ENCODE data around the gene CORIN.

Gene CORIN

GRCh38 chr4:47651231-47651630, 186.6 kb downstream of the CORIN start:
- no peaks in the 10 kb centered on the region for H3F3A ChIP-seq (ENCODE audit: control insufficient read depth, insufficient read depth)

GRCh38 chr4:47650584-47651130, 187.2 kb downstream of the CORIN start:
- Histone ChIP-seq H3K27me3 (ENCODE audit: control insufficient read depth, low read length) (no peaks in the 10 kb centered on the region), H3K9me2 (replicated peaks; ENCODE audit: control insufficient read depth, low read length) (no peaks in the 10 kb centered on the region), H3K9me3 (ENCODE audit: control insufficient read depth, insufficient read depth, low read length) (no peaks in the 10 kb centered on the region), H3K27ac (ENCODE audit: low read depth, low read length) (no peak overlapping the region), H3K79me2 (ENCODE audit: control insufficient read depth, low read length) (no peaks in the 10 kb centered on the region), H3K4me3 (ENCODE audit: low read length) (no peak overlapping the region), H3K4me1 (ENCODE audit: control insufficient read depth, low read length) (0 out of 2 replicates have a peak, but pooled peaks cover 4% of the 10 kb centered on the region), H4K20me1 (ENCODE audit: control insufficient read depth, insufficient read depth, low read depth, low read length) (no peaks in the 10 kb centered on the region), H3K36me3 (ENCODE audit: control insufficient read depth, low read length) (no peaks in the 10 kb centered on the region), H3F3A (ENCODE audit: control insufficient read depth, insufficient read depth) (no peaks in the 10 kb centered on the region), H3K4me2 (ENCODE audit: low read length) (no peak overlapping the region)
- TF ChIP-seq, protein P1, sequence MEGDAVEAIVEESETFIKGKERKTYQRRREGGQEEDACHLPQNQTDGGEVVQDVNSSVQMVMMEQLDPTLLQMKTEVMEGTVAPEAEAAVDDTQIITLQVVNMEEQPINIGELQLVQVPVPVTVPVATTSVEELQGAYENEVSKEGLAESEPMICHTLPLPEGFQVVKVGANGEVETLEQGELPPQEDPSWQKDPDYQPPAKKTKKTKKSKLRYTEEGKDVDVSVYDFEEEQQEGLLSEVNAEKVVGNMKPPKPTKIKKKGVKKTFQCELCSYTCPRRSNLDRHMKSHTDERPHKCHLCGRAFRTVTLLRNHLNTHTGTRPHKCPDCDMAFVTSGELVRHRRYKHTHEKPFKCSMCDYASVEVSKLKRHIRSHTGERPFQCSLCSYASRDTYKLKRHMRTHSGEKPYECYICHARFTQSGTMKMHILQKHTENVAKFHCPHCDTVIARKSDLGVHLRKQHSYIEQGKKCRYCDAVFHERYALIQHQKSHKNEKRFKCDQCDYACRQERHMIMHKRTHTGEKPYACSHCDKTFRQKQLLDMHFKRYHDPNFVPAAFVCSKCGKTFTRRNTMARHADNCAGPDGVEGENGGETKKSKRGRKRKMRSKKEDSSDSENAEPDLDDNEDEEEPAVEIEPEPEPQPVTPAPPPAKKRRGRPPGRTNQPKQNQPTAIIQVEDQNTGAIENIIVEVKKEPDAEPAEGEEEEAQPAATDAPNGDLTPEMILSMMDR (IDR thresholded peaks at IDR 0.05; ENCODE audit: low read depth, low read length, poor library complexity, severe bottlenecking), result no peak
- TF ChIP-seq EZH2phosphoT487 (IDR thresholded peaks at IDR 0.05; ENCODE audit: borderline replicate concordance, low read length), result no peak

More at GRCh38 chr4:47651231-47651630, 186.6 kb downstream of the CORIN start:
- Histone ChIP-seq H3K79me2 (ENCODE audit: control insufficient read depth, low read length) (no peaks in the 10 kb centered on the region), H3K9me2 (replicated peaks; ENCODE audit: control insufficient read depth, low read length) (no peaks in the 10 kb centered on the region), H3K27me3 (ENCODE audit: control insufficient read depth, low read length) (no peaks in the 10 kb centered on the region), H3K36me3 (ENCODE audit: control insufficient read depth, low read length) (no peaks in the 10 kb centered on the region), H3K4me1 (ENCODE audit: control insufficient read depth, low read length) (0 out of 2 replicates have a peak, but pooled peaks cover 4% of the 10 kb centered on the region), H3K4me3 (ENCODE audit: low read length) (no peak overlapping the region), H3K4me2 (ENCODE audit: low read length) (no peak overlapping the region), H3K9me3 (ENCODE audit: control insufficient read depth, insufficient read depth, low read length) (no peaks in the 10 kb centered on the region), H3K27ac (ENCODE audit: low read depth, low read length) (no peak overlapping the region), H4K20me1 (ENCODE audit: control insufficient read depth, insufficient read depth, low read depth, low read length) (no peaks in the 10 kb centered on the region)
- TF ChIP-seq, protein P1 (IDR thresholded peaks at IDR 0.05; ENCODE audit: low read depth, low read length, poor library complexity, severe bottlenecking), result no peak

DNA sequence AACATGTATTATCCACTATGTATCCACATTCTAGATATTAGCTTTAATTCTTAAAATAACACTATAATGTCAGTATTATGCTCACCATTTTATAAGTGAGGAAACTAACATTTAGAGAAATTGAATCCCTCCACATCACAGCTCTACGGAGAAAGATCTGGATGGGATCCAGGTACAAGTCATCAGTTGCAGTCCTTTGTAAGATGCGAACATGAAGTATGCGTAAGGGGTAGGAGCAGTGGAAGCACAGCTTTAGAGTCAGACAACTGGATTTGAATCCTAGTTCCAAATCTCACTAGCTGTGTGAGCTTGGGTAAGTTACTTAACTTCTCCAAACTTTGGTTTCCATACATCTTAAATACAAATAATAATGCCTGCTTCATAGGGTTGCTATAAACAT, 190.3 kb downstream of the CORIN start:
- Histone ChIP-seq H3K27ac (ENCODE audit: low read depth, low read length) (no peak overlapping the region), H3F3A (ENCODE audit: control insufficient read depth, insufficient read depth) (no peaks in the 10 kb centered on the region), H3K36me3 (ENCODE audit: control insufficient read depth, low read length) (no peaks in the 10 kb centered on the region), H3K4me2 (ENCODE audit: low read length) (no peak overlapping the region), H3K4me1 (ENCODE audit: control insufficient read depth, low read length) (peaks cover 10% of the 10 kb centered on the region), H3K9me2 (replicated peaks; ENCODE audit: control insufficient read depth, low read length) (no peaks in the 10 kb centered on the region), H3K4me3 (ENCODE audit: low read length) (no peak overlapping the region), H3K27me3 (ENCODE audit: control insufficient read depth, low read length) (no peaks in the 10 kb centered on the region), H4K20me1 (ENCODE audit: control insufficient read depth, insufficient read depth, low read depth, low read length) (no peaks in the 10 kb centered on the region), H3K79me2 (ENCODE audit: control insufficient read depth, low read length) (no peaks in the 10 kb centered on the region), H3K9me3 (ENCODE audit: control insufficient read depth, insufficient read depth, low read length) (no peaks in the 10 kb centered on the region)
- no peak for TF ChIP-seq EZH2phosphoT487 (IDR thresholded peaks at IDR 0.05; ENCODE audit: borderline replicate concordance, low read length)
- TF ChIP-seq, protein P1 (IDR thresholded peaks at IDR 0.05; ENCODE audit: low read depth, low read length, poor library complexity, severe bottlenecking), result no peak
